AG09309 (cell line): ENCODE measurements around the gene NHSL1.

Experiments
- DNase-seq: peaks from one replicate; pipeline ENCODE4 v3.0.0-alpha.2; 2010; ENCODE audit warnings: low read depth
- H3K4me3 ChIP-seq: 2 replicates; pipeline ENCODE4 v1.5.1; 2011; ENCODE audit warnings: mild to moderate bottlenecking, low read depth, low read length, moderate library complexity; ENCODE audit not compliant: control insufficient read depth
- TF ChIP-seq, protein P1 (sequence below): IDR thresholded peaks from 2 replicates; pipeline ENCODE4 v1.5.1; 2011; ENCODE audit warnings: mild to moderate bottlenecking, low read depth, low read length, inconsistent platforms; ENCODE audit not compliant: insufficient read depth, control insufficient read depth; ENCODE audit errors: missing control alignments

NHSL1 gene

DNA sequence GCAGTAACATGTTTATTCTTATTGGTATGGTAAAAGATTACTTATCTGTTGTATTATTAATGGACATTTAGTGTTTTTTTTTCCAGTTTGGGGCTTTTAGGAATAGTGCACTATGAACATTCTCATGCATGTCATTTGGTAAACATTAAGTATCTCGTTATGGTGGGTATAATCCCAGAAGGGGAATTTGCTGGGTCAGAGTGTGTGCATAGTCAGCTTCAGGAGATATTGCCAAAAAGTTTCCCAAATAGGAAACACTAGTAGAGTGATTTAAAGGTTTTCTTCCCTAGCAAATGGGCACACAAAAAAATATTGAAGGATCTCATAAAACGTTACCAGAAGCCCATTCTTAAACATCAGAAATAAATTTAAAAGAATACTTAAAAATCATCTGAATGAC lies 25.2 kb upstream of the NHSL1 start:
- TF ChIP-seq, protein P1, sequence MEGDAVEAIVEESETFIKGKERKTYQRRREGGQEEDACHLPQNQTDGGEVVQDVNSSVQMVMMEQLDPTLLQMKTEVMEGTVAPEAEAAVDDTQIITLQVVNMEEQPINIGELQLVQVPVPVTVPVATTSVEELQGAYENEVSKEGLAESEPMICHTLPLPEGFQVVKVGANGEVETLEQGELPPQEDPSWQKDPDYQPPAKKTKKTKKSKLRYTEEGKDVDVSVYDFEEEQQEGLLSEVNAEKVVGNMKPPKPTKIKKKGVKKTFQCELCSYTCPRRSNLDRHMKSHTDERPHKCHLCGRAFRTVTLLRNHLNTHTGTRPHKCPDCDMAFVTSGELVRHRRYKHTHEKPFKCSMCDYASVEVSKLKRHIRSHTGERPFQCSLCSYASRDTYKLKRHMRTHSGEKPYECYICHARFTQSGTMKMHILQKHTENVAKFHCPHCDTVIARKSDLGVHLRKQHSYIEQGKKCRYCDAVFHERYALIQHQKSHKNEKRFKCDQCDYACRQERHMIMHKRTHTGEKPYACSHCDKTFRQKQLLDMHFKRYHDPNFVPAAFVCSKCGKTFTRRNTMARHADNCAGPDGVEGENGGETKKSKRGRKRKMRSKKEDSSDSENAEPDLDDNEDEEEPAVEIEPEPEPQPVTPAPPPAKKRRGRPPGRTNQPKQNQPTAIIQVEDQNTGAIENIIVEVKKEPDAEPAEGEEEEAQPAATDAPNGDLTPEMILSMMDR = no peak
- no peak overlapping the region for H3K4me3 ChIP-seq
- no peak for DNase-seq

DNA sequence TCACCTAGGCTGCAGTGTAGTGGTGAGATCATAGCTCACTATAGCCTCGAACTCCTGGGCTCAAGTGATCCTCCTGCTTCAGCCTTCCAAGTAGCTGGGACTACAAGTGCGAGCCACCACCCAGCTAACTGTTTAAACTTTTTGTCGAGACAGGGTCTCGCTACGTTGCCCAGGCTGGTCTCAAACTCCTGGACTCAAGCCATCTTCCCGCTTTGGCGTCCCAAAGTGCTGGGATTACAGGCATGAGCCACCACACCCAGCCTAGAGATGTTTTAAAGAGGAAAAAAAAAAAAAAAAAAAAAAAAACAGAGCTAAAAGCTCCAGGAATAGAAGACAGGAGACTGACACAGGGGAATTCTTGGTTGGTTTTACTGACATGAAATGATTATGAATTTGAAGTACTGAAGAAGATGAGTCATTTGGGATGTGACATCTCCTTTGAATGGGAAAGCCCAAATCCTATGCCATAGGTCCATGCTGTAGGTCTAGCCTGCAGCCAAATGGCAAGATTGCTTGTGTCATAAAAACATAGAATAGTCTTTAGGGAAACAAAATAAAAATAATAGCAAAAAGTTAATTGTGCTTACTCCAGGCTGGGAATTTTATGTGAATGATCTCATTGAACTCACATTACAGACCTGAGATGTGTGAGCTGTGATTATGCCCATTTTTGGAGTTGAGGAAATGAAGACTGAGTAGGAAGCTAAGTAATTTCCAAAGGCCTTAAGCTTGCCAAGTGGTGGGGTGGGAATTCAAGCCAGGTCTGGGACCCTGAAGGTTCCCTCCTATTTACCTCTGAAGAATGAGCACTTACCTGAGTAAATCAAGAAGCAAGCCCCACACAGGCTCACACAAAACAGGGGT lies 24.3 kb upstream of the NHSL1 start:
- H3K4me3 ChIP-seq = no peak overlapping the region
- no peak for DNase-seq
- TF ChIP-seq, protein P1 = no peak

DNA sequence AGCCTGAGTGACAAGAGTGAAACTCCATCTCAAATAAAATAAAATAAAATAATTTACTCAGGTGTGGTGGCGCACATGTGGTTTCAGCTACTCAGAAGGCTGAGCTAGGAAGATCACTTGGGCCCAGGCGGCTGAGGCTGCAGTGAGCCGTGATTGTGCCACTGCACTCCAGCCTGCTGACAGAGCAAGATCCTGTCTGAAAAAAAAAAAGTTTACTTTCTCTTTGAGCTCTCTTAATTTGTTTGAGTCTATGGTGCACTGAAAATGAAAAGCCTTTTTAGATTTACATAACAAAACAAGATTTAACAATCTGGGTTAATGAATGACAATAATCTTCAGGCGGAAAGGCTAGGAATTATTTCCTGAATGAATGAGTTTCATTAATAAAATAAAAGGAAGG lies 23.3 kb upstream of the NHSL1 start:
- no peak for DNase-seq
- H3K4me3 ChIP-seq = no peak overlapping the region
- TF ChIP-seq, protein P1 = no peak

DNA sequence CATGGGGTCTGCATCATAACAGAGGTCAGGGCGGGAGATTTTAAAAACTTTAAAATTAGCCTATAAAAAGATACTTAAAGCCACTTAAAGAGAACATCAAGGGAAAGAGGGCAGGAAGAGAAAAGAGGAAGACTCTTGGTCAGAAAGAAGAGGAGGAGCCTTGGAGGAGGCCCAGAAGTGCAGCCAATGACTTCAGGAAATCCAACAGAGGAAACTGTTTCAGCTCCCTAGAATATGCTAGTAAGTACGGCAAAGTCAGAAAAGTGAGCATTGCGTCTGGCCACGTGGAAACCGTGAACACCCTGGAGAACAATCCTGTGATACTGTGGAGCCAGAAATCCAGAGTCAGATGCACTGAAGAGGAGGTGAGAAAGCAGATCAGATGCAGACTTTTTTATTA lies 22.5 kb upstream of the NHSL1 start:
- TF ChIP-seq, protein P1 = no peak
- DNase-seq = no peak
- H3K4me3 ChIP-seq = no peak overlapping the region

DNA sequence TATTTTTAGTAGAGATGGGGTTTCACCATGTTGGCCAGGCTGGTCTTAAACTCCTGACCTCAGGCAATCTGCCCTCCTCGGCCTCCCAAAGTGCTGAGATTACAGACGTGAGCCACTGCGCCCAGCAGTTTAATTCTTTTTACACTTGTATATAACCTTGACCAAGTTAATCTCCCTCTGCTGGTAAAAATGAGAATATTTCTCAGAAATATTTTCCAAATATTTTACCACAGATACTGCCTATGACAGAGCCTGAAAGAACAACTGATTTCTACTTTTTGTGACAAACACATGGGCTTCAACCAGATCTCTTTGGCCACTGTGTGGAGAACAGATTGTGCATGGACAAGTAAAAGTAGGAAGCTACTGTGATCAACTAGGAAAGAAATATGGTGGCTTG lies 21.2 kb upstream of the NHSL1 start:
- TF ChIP-seq, protein P1 = peak; percentile 39
- no peak overlapping the region for H3K4me3 ChIP-seq
- no peak for DNase-seq

DNA sequence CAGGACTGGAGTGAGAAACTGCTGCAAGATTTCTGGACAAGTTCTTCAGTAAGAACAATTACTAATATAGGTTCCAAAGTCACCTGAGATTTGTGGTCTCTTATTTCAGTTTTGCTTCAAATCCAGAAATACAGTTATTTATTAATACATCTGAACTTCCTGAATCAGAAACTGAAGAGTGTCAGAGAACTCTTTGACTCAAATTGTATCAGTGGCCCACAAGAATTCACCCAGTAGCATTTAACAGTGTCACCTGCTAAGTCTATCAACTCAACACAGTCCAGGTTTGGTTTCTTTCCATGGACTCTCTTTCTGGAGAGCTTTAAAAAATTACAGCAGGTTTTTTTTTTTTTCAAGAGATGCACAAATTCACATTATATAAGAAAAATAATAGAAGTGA lies 18.8 kb upstream of the NHSL1 start:
- TF ChIP-seq, protein P1 = no peak
- H3K4me3 ChIP-seq = no peak overlapping the region
- no peak for DNase-seq

DNA sequence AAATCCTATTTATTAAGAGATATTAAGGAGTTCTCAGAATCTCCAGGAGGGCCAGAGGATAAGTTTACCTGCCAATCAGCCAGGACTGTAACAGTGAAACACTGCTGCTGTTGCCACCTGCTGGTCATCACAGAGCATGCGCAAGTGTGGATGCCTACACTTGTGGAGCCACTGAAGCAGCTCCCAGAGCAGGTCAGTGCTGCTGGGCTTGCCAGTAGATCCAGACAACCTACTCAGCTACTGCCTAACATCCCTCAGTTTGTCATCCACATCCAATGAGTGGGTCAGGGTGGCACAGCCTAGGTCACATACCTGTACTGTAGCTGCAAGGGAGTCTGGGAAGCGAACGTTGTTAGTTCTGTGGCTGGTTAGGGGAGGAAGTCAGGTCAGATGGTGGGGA lies 18.3 kb upstream of the NHSL1 start:
- H3K4me3 ChIP-seq = no peak overlapping the region
- TF ChIP-seq, protein P1 = peak; percentile 79
- DNase-seq = no peak
